GM23338 (cell line): Measurements from ENCODE around the gene DDX18. TPM values are rescaled to one million over a fixed set of nuclear protein-coding genes. Genes with fewer than 3 reads are reported as not detected.
"Not testable (repeated sequence)": the region's sequence is repeated elsewhere in the genome, so short reads cannot be mapped to it uniquely, and the experiment has no call there.

ENCODE experiments used
- ATAC-seq: fragments of 200-7000 bp; cut with Tn5 transposase; 3 replicates; pipeline ENCODE4 v1.9.1; 2020
- DNase-seq: peaks from one replicate; pipeline ENCODE4 v3.0.0-alpha.2; 2015; ENCODE audit warnings: low spot score
- H2AFZ ChIP-seq: fragments of 200-600 bp; sonication (generic); 2 replicates; pipeline ENCODE4 v1.8.0; 2016; ENCODE audit warnings: antibody characterized with exemption, mild to moderate bottlenecking, moderate library complexity
- H3F3A ChIP-seq: fragments of 200-600 bp; sonication (generic); replicated peaks from 2 replicates; pipeline ENCODE4 v1.8.0; 2017; ENCODE audit warnings: antibody characterized with exemption, mixed run types, low read depth
- H3K27ac ChIP-seq: fragments of 200-600 bp; sonication (generic); 2 replicates; pipeline ENCODE4 v1.6.1; 2016; ENCODE audit warnings: low read depth
- H3K27me3 ChIP-seq: fragments of 200-600 bp; sonication (generic); 2 replicates; pipeline ENCODE4 v1.8.0; 2016; ENCODE audit warnings: mild to moderate bottlenecking, mixed run types, moderate library complexity; ENCODE audit not compliant: insufficient read depth
- H3K36me3 ChIP-seq: fragments of 200-600 bp; sonication (generic); 2 replicates; pipeline ENCODE4 v1.8.0; 2016; ENCODE audit warnings: mild to moderate bottlenecking; ENCODE audit not compliant: insufficient read depth
- H3K4me1 ChIP-seq: fragments of 200-600 bp; sonication (generic); 2 replicates; pipeline ENCODE4 v1.8.0; 2016; ENCODE audit warnings: mild to moderate bottlenecking, moderate library complexity; ENCODE audit not compliant: insufficient read depth
- H3K4me2 ChIP-seq: fragments of 200-600 bp; sonication (generic); 2 replicates; pipeline ENCODE4 v1.7.1; 2017; ENCODE audit warnings: mixed run types
- H3K4me3 ChIP-seq: fragments of 200-600 bp; sonication (generic); 2 replicates; pipeline ENCODE4 v1.6.1; 2016; ENCODE audit warnings: mixed run types
- H3K79me2 ChIP-seq: fragments of 200-600 bp; sonication (generic); replicated peaks from 2 replicates; pipeline ENCODE4 v1.8.0; 2017; ENCODE audit warnings: mild to moderate bottlenecking; ENCODE audit not compliant: insufficient read depth
- H3K9me2 ChIP-seq: fragments of 200-600 bp; sonication (generic); 2 replicates; pipeline ENCODE4 v1.8.0; 2017; ENCODE audit not compliant: insufficient read depth
- H4K20me1 ChIP-seq: fragments of 200-600 bp; sonication (generic); replicated peaks from 2 replicates; pipeline ENCODE4 v1.8.0; 2017; ENCODE audit warnings: mild to moderate bottlenecking; ENCODE audit not compliant: insufficient read depth
- H3K27ac Mint-ChIP-seq: 2 replicates; pipeline ENCODE4 v1.8.0; 2020; ENCODE audit warnings: inconsistent platforms, mild to moderate bottlenecking, moderate library complexity, mixed read lengths
- H3K27me3 Mint-ChIP-seq: 3 replicates; pipeline ENCODE4 v1.8.0; 2022; ENCODE audit warnings: low read depth, mild to moderate bottlenecking, moderate library complexity, mixed read lengths, inconsistent platforms; ENCODE audit not compliant: insufficient read depth, poor library complexity
- H3K36me3 Mint-ChIP-seq: 3 replicates; pipeline ENCODE4 v1.8.0; 2021; ENCODE audit warnings: low read depth, mild to moderate bottlenecking, inconsistent platforms, moderate library complexity, mixed read lengths
- H3K4me1 Mint-ChIP-seq: 3 replicates; pipeline ENCODE4 v1.8.0; 2020; ENCODE audit warnings: mild to moderate bottlenecking, inconsistent platforms, mixed read lengths
- H3K4me3 Mint-ChIP-seq: 3 replicates; pipeline ENCODE4 v1.8.0; 2021; ENCODE audit warnings: moderate library complexity, mild to moderate bottlenecking, inconsistent platforms, mixed read lengths
- H3K9me3 Mint-ChIP-seq: 3 replicates; pipeline ENCODE4 v1.8.0; 2020; ENCODE audit warnings: moderate library complexity, mild to moderate bottlenecking, inconsistent platforms, mixed read lengths
- CREB1 ChIP-seq: fragments of 250-450 bp; sonication (Bioruptor Pico); IDR thresholded peaks from 2 replicates; pipeline ENCODE4 v1.5.0; 2020; ENCODE audit warnings: low read depth, mild to moderate bottlenecking, moderate library complexity
- JUNB ChIP-seq: IDR thresholded peaks from one replicate; pipeline ENCODE4 v1.6.1; 2016; ENCODE audit warnings: antibody characterized with exemption; ENCODE audit not compliant: unreplicated experiment
- POLR2AphosphoS5 ChIP-seq: IDR thresholded peaks from 2 replicates; pipeline ENCODE4 v1.6.1; 2016; ENCODE audit warnings: antibody characterized with exemption, low read depth
- ZNF114 ChIP-seq: fragments of 250-450 bp; sonication (Bioruptor Pico); IDR thresholded peaks from 2 replicates; pipeline ENCODE4 v1.5.0; 2020; ENCODE audit warnings: mild to moderate bottlenecking, moderate library complexity
- polyA plus RNA-seq: library from polyadenylated mRNA; unstranded; fragments of >200 nt; fragmentation: Nextera tagmentation; extraction: Ambion mirVana; gene quantifications from 2 replicates; pipeline ENCODE4 v1.2.1, GENCODE V29; 2016
- total RNA-seq: library from RNA; depleted of rRNA; stranded (reverse); fragments of >200 nt; shearing (Covaris generic); gene quantifications from 2 replicates; pipeline ENCODE4 v1.2.3, GENCODE V29; 2014
- TF ChIP-seq, protein P1 (sequence below): IDR thresholded peaks from one replicate; pipeline ENCODE4 v1.6.1; 2018; ENCODE audit warnings: antibody characterized with exemption; ENCODE audit not compliant: unreplicated experiment
- TF ChIP-seq, protein P2 (sequence below), 2 experiments: fragments of 200-600 bp in 1 of 2; sonication (generic) in 1 of 2; conservative IDR thresholded peaks; 2 replicates each; pipeline versions ENCODE4 v1.5.1 to v1.6.1; 2016 to 2017; ENCODE audit warnings: antibody characterized with exemption in 2 of 2, low read depth in 2 of 2, mild to moderate bottlenecking in 2 of 2, moderate library complexity in 1 of 2

Gene DDX18
- total and polyA plus RNA-seq, 2 experiments from 2014 or later, result 102 to 169 TPM

DNA sequence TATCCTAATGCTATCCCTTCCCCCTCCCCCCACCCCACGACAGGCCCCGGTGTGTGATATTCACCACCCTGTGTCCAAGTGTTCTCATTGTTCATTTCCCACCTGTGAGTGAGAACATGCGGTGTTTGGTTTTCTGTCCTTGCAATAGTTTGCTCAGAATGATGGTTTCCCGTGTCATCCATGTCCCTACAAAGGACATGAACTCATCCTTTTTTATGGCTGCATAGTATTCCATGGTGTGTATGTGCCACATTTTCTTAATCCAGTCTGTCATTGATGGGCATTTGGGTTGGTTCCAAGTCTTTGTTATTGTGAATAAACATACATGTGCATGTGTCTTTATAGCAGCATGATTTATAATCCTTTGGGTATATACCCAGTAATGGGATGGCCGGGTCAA, 13.0 kb downstream of the DDX18 start:
- H3K27ac Mint-ChIP-seq, result not testable (repeated sequence)

DNA sequence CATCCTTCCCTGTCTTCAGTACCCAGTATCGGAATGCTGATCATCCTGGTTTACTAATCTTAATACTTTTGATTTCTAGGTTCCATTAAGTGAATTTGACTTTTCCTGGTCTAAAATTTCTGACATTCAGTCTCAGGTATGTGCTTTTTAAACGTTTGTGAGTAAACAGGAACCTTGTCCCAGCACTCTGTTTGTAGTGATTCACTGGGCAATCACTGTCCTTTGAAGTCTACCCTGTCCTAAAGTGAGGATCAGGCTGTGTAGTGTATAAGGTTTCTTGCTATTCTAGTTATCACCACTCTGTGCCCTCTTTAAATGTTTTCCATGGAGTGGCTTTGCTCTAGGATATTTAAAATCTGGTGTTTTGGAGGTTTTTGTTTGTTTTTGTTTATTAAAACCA, 14.4 kb downstream of the DDX18 start:
- no peak overlapping the region for H3K4me3 Mint-ChIP-seq
- H3K36me3 ChIP-seq, result peaks cover 60% of the 10 kb centered on the region

More for the DNA sequence above, 13.0 kb downstream of the DDX18 start:
- H2AFZ ChIP-seq, H3K4me1 ChIP-seq, DNase-seq, H3F3A ChIP-seq, H3K4me3 ChIP-seq, H3K9me3 Mint-ChIP-seq, ATAC-seq, H3K27me3 Mint-ChIP-seq, H3K27ac ChIP-seq, H3K9me2 ChIP-seq, H3K79me2 ChIP-seq, H3K4me3 Mint-ChIP-seq, H3K4me1 Mint-ChIP-seq, H3K27me3 ChIP-seq, H3K4me2 ChIP-seq: not testable (repeated sequence)
- Histone ChIP-seq H4K20me1 (peaks cover 23% of the 10 kb centered on the region), H3K36me3 (peaks cover 72% of the 10 kb centered on the region)
- H3K36me3 Mint-ChIP-seq, result peaks cover 95% of the 10 kb centered on the region

More for the DNA sequence above, 14.4 kb downstream of the DDX18 start:
- TF ChIP-seq JUNB (no peak), CREB1 (CRISPR knock-in tag) (no peak), ZNF114 (CRISPR knock-in tag) (no peak), POLR2AphosphoS5 (no peak)
- TF ChIP-seq, protein P1, sequence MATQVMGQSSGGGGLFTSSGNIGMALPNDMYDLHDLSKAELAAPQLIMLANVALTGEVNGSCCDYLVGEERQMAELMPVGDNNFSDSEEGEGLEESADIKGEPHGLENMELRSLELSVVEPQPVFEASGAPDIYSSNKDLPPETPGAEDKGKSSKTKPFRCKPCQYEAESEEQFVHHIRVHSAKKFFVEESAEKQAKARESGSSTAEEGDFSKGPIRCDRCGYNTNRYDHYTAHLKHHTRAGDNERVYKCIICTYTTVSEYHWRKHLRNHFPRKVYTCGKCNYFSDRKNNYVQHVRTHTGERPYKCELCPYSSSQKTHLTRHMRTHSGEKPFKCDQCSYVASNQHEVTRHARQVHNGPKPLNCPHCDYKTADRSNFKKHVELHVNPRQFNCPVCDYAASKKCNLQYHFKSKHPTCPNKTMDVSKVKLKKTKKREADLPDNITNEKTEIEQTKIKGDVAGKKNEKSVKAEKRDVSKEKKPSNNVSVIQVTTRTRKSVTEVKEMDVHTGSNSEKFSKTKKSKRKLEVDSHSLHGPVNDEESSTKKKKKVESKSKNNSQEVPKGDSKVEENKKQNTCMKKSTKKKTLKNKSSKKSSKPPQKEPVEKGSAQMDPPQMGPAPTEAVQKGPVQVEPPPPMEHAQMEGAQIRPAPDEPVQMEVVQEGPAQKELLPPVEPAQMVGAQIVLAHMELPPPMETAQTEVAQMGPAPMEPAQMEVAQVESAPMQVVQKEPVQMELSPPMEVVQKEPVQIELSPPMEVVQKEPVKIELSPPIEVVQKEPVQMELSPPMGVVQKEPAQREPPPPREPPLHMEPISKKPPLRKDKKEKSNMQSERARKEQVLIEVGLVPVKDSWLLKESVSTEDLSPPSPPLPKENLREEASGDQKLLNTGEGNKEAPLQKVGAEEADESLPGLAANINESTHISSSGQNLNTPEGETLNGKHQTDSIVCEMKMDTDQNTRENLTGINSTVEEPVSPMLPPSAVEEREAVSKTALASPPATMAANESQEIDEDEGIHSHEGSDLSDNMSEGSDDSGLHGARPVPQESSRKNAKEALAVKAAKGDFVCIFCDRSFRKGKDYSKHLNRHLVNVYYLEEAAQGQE, result no peak
- TF ChIP-seq, protein P2, sequence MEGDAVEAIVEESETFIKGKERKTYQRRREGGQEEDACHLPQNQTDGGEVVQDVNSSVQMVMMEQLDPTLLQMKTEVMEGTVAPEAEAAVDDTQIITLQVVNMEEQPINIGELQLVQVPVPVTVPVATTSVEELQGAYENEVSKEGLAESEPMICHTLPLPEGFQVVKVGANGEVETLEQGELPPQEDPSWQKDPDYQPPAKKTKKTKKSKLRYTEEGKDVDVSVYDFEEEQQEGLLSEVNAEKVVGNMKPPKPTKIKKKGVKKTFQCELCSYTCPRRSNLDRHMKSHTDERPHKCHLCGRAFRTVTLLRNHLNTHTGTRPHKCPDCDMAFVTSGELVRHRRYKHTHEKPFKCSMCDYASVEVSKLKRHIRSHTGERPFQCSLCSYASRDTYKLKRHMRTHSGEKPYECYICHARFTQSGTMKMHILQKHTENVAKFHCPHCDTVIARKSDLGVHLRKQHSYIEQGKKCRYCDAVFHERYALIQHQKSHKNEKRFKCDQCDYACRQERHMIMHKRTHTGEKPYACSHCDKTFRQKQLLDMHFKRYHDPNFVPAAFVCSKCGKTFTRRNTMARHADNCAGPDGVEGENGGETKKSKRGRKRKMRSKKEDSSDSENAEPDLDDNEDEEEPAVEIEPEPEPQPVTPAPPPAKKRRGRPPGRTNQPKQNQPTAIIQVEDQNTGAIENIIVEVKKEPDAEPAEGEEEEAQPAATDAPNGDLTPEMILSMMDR (conservative IDR thresholded peaks at IDR 0.05; ENCODE audit: low read depth in 2 of 2), result no peak
- H3K4me1 Mint-ChIP-seq, result no peaks in the 10 kb centered on the region
- ATAC-seq (no peak), DNase-seq (no peak)
- no peaks in the 10 kb centered on the region for H3K9me2 ChIP-seq
- no peak overlapping the region for H3K4me3 ChIP-seq
- H3K27ac Mint-ChIP-seq, result no peak overlapping the region
- H3K27me3 Mint-ChIP-seq, result no peaks in the 10 kb centered on the region
- H3K4me2 ChIP-seq, result no peak overlapping the region
- H3K27ac ChIP-seq, result no peak overlapping the region
- H3K36me3 Mint-ChIP-seq, result peaks cover 92% of the 10 kb centered on the region
- H3K4me1 ChIP-seq, result no peaks in the 10 kb centered on the region
- H3F3A ChIP-seq, result no peaks in the 10 kb centered on the region
- no peaks in the 10 kb centered on the region for H3K79me2 ChIP-seq
- H4K20me1 ChIP-seq, result peaks cover 20% of the 10 kb centered on the region
- H3K27me3 ChIP-seq, result no peaks in the 10 kb centered on the region
- H3K9me3 Mint-ChIP-seq, result no peaks in the 10 kb centered on the region
- no peak overlapping the region for H2AFZ ChIP-seq
